NCI-H226 (cell line): Measurements from ENCODE around the gene ZBTB42.
"Not testable (repeated sequence)": the region's sequence is repeated elsewhere in the genome, so short reads cannot be mapped to it uniquely, and the experiment has no call there.

ENCODE experiments used
- DNase-seq: peaks from one replicate; pipeline ENCODE4 v3.0.0-alpha.2; 2015

The ZBTB42 gene

DNA sequence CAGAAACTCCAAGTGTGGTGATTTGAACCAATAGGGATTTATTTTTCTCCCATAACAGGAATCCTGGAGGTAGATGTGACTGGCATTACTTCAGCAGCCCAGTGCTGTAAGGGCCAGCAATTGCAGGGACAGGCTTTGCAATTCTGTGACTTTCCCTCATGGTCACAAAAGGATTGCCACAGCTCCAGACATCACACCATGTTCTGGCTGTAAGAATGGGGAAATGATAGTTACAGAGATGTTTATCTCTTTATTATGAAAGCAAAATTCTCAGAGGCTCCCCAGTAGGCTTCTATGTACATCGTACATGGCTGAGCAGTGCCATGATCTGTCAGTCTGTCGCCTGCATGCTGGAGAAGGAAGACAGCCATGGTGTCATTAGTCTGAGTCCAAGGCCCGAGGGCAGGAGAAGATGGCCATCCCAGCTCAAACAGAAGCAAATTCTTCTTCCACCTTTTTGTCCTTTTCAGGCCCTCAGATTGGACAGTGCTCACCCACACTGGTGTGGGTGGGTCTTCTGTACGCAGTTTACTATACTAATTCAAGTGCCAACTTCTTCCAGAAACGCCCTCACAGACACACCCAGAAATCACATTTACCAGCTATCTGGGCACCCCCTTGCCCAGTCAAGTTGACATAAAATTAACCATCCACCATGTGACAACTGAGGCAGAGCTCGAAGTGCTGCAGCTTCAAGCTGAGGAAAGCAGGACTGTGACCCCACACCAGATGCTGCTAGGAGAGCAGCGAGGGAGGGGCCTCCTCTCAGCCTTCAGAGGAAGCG lies 17.2 kb downstream of the ZBTB42 start:
- DNase-seq, result no peak

DNA sequence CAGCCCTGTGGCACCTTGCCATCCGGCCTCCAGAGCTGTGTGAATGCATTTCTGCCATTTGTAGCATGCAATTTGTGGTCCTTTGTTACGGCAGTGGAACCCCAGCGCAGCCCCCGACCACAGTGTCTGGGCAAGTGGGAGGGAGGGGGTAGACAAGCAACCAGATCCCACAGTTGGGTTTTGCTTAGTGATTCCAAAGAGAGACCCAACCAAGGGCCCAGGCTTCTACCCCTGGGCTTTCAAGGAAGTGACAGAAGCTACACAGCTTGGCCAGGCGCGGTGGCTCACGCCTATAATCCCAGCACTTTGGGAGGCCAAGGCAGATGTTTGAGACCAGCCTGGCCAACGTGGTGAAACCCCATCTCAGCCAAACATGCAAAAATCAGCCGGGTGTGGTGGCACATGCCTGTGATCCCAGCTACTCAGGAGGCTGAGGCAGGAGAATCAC lies 17.8 kb downstream of the ZBTB42 start:
- no peak for DNase-seq

DNA sequence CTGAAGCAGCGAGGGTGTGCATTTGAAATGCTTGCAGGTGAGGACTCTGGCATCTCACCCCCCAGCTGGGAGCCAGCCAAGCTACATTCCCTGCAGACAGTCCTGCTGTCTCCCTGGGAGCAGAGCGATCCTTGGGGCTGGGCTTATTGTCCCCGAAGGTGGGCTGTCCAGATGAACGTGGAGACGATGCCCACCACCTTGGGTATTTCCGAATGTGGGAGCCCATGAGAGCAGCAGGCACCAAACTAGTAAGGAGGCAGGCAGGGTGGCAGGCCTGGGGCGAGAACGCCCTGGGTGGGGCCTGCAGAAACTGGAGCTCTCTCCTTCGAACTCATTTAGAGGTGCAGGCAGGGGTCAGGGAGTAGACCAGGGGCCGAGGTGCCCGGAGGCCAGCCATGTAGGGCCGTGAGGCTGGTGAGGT lies 18.5 kb downstream of the ZBTB42 start:
- no peak for DNase-seq

GRCh38 chr14:104820669-104821228 lies 19.8 kb downstream of the ZBTB42 start:
- no peak for DNase-seq

GRCh38 chr14:104821229-104821945 lies 20.5 kb downstream of the ZBTB42 start:
- DNase-seq, result no peak

- DNase-seq, result no peak
These were observed 21.2 kb downstream of the ZBTB42 start for GRCh38 chr14:104821971-104822608.

- DNase-seq, result no peak
These were observed 22.1 kb downstream of the ZBTB42 start for GRCh38 chr14:104822821-104823615.

- no peak for DNase-seq
These were observed 23.6 kb downstream of the ZBTB42 start for GRCh38 chr14:104824353-104824997.

GRCh38 chr14:104826189-104826860 lies 25.4 kb downstream of the ZBTB42 start:
- peak; percentile 66 for DNase-seq

- no peak for DNase-seq
These were observed 25.9 kb downstream of the ZBTB42 start for GRCh38 chr14:104826861-104827176.

GRCh38 chr14:104827177-104828055 lies 26.5 kb downstream of the ZBTB42 start:
- no peak for DNase-seq

DNA sequence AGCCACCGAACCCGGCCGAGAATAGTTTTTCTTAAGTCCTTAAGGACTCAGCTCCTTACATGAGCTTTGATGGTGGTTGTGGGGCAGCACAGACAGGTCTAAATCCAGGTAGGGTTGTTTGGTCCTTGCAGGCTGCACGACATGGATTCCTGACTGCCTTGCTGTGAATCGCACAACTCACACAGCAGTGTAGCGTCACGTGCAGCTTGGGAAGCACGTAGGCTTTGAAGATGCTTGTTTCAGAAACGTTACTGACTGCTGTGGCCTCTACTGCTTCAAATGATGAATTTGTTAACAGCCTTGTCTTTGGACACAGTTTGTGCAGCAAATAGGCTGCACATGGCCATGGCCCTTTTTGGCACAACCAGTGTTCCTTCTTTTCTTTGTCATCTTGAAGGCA lies 29.9 kb downstream of the ZBTB42 start:
- DNase-seq, result no peak

DNA sequence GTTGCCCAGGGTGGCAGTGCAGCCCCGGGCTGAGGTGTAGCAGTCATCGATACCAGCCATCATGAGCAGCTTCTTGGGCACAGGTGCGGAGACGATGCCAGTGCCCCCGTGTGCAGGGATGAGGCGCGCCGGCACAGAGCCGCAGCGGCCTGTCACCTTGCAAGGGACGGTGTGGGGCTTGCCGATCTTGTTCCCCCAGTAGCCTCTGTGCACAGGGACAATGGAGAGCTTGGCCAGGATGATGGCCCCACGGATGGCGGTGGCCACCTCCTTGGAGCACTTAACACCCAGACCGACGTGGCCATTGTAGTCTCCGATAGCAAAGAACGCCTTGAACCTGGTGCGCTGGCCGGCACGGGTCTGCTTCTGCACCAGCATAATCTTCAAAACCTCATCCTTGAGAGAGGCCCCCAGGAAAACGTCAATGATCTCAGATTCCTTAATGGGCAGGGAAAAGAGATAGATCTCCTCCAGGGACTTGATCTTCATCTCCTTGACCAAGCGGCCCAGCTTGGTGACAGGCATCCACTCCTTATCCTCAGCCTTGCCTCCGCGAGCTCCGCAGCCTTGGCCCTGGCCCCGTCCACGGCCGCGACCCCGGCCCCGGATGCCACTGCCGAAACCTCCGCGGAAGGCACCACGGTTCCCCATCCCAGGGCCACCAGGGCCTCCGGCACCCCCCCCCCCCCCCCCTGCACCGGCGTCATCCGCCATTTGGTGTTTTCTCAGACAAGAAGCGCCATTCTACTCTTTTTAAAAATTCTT lies 35.5 kb downstream of the ZBTB42 start:
- not testable (repeated sequence) for DNase-seq

DNA sequence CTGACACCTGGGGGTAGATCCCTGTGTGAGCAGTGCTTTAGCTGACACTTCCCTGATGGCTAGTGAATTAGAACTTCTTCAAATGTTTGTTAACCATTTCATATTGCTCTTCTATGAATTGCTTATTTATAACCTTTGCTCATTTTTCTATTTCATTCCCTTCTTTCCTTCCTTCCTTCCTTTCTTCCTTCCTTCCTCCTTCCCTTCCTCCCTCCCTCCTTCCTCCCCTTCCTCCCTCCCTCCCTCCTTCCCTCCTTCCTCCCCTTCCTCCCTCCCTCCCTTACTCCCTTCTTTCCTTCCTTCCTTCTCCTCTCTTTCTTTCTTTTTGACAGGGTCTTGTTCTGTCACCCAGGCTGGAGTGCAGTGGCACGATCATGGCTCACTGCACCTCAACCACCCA lies 40.8 kb downstream of the ZBTB42 start:
- DNase-seq, result no peak

DNA sequence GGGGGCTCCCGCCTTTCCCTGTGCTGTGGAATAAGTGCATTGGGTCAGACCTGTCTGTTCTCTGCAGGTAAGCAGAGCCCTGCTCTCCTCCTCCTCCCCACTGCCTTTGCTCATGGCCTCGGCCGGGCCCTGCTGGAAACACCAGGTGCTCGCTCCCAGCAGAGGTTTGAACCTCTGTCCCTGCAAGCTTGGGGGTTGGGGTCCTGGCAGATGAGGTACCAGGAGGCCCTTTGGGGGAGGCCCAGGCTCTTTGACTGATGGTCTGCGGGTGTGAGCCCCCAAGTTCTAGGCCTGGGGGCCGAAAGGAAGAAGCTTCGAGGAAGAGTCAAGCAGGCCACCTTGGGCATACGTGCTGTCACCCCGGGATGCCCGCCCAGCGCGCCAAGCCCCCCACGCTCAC lies 42.1 kb downstream of the ZBTB42 start:
- DNase-seq, result no peak

GRCh38 chr14:104843442-104844305 lies 42.8 kb downstream of the ZBTB42 start:
- no peak for DNase-seq

DNA sequence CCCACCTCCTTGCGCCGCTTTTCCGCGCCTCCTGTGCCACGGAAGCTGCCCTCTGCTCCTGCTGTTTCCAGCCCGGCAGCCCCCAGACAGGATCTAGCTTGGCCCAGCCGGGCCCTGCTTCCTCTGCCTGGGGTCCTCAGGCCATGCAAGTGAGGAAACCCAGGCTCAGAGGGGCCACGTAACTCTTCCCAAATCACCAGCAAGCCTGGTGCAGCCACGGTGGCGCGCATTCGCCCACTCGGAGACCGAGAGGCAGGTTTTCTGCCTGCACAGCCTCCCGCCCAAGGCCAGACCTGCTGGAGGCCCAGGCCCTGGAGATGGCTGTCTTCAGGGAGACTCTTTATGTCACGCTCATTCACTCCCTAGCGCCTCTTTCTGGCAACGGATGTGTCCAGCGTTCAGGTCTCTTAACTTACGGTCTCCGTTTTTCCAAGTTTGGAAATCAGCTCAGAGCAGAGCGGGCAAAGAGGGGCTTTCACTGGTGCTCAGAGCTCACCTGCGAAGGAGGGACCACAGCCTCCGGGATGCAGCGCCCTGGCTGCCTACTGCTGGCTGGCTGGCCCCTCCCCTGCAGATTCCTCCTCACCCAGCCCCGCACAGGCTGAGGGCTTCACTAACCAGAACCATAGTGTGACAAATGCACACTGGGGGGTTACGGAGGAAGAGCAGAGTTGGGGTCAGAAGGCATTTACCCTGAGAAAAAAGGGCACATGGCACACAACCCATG lies 43.6 kb downstream of the ZBTB42 start:
- DNase-seq, result no peak

DNA sequence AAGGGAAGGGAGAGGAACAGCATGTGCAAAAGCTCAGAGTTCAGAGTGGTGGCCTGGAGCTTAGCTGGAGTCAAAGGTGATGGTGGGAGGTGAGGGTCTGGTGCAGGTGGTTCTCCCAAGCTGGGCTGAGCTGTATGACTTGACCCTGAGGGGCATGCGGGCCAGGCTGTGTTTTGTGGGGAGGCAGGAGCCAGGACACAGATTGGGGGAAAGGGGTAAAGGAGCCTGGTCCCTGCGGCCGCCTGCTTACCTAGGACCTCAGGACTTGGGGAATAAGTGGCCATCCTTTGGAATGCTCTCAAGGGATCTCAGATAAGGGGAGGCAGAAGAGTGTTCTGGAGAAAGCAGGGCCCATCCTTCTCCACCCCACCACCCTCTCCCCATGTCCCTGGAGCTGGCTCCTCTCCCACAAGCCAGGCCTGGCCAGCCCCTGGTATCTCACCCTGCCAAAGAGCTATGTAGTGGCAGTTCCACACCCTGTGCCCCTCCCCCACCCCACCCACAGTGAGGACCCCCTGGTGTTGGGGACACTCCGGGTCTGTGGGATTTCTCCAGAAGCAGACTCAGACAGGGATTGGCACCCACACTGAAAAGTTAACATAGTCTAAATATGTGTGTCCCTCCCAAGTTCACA lies 44.2 kb downstream of the ZBTB42 start:
- no peak for DNase-seq
